GM21825 (cell line): ENCODE results near the gene NMRK2.
"Not testable (repeated sequence)": the region's sequence is repeated elsewhere in the genome, so short reads cannot be mapped to it uniquely, and the experiment has no call there.

ENCODE experiments used
- ATAC-seq: cut with Tn5 transposase; IDR thresholded peaks from one replicate; pipeline ENCODE4 v1.9.1; 2021; ENCODE audit warnings: mild to moderate bottlenecking, moderate library complexity; ENCODE audit not compliant: unreplicated experiment

The NMRK2 gene

GRCh38 chr19:3932931-3933810 is at the start of gene NMRK2:
Gene NMRK2, plus strand, starts transcription at chr19:3933069. Its CDS starts 603 bp downstream, at chr19:3933672.
- no peak for ATAC-seq

- ATAC-seq, result no peak
These were observed 42.3 kb upstream of the NMRK2 start for GRCh38 chr19:3890591-3890990.

GRCh38 chr19:3893509-3894179 is 39.2 kb upstream of the NMRK2 start:
- no peak for ATAC-seq

- not testable (repeated sequence) for ATAC-seq
These were observed 37.9 kb upstream of the NMRK2 start for GRCh38 chr19:3894959-3895358.

GRCh38 chr19:3895788-3896187 is 37.1 kb upstream of the NMRK2 start:
- no peak for ATAC-seq

- ATAC-seq, result no peak
These were observed 34.9 kb upstream of the NMRK2 start for GRCh38 chr19:3897936-3898335.

GRCh38 chr19:3898426-3898825 is 34.4 kb upstream of the NMRK2 start:
- no peak for ATAC-seq

GRCh38 chr19:3899531-3900294 is 33.2 kb upstream of the NMRK2 start:
- ATAC-seq, result no peak

GRCh38 chr19:3902317-3902973 is 30.4 kb upstream of the NMRK2 start:
- no peak for ATAC-seq

GRCh38 chr19:3904233-3904632 is 28.6 kb upstream of the NMRK2 start:
- no peak for ATAC-seq

GRCh38 chr19:3907626-3908265 is 25.1 kb upstream of the NMRK2 start:
- ATAC-seq, result no peak

- no peak for ATAC-seq
These were observed 24.4 kb upstream of the NMRK2 start for GRCh38 chr19:3908266-3909054.

- ATAC-seq, result no peak
These were observed 22.8 kb upstream of the NMRK2 start for GRCh38 chr19:3910105-3910504.

GRCh38 chr19:3914199-3914598 is 18.7 kb upstream of the NMRK2 start:
- no peak for ATAC-seq

GRCh38 chr19:3916033-3916432 is 16.8 kb upstream of the NMRK2 start:
- no peak for ATAC-seq

GRCh38 chr19:3919793-3920192 is 13.1 kb upstream of the NMRK2 start:
- ATAC-seq, result no peak

GRCh38 chr19:3923096-3923758 is 9.6 kb upstream of the NMRK2 start:
- ATAC-seq, result no peak

- no peak for ATAC-seq
These were observed 9.0 kb upstream of the NMRK2 start for GRCh38 chr19:3923912-3924311.

GRCh38 chr19:3931041-3931440 is 1.8 kb upstream of the NMRK2 start:
- no peak for ATAC-seq
